Right kidney (tissue), 9 donors: ENCODE data around the gene ANGPTL2.
"Not testable (repeated sequence)": the region's sequence is repeated elsewhere in the genome, so short reads cannot be mapped to it uniquely, and the experiment has no call there.

ENCODE experiments used
- DNase-seq: peaks from one replicate; pipeline ENCODE4 v3.0.0-alpha.2; 2016
- long read RNA-seq, 8 donors: transcript quantifications; one replicate each; lab custom pipeline, GENCODE V29; 2026

The ANGPTL2 gene
- long read RNA-seq, donor 1, partial matches to known transcripts, result 0 of 2 reads
- long read RNA-seq, donor 1, other reads (novel, unspliced or antisense), result 0 of 2 reads
- long read RNA-seq, donor 2, partial matches to known transcripts, result 0 of 2 reads
- long read RNA-seq, donor 2, other reads (novel, unspliced or antisense), result 0 of 2 reads
- long read RNA-seq, donor 3, partial matches to known transcripts, result 7 of 7 reads
- long read RNA-seq, donor 3, other reads (novel, unspliced or antisense), result 0 of 7 reads
- long read RNA-seq, donor 4, partial matches to known transcripts, result 0 of 2 reads
- long read RNA-seq, donor 4, other reads (novel, unspliced or antisense), result 0 of 2 reads
- long read RNA-seq, donor 5, partial matches to known transcripts, result 0 of 1 reads
- long read RNA-seq, donor 5, other reads (novel, unspliced or antisense), result 0 of 1 reads
- long read RNA-seq, donor 6, transcript ANGPTL2-202 (5 exons, 3,707 nt), result major isoform, 6 of 6 reads
- long read RNA-seq, donor 6, partial matches to known transcripts, result 0 of 6 reads
- long read RNA-seq, donor 6, other reads (novel, unspliced or antisense), result 0 of 6 reads
- long read RNA-seq, donor 7, transcript ANGPTL2-202 (5 exons, 3,707 nt), result major isoform, 5 of 5 reads
- long read RNA-seq, donor 7, partial matches to known transcripts, result 0 of 5 reads
- long read RNA-seq, donor 7, other reads (novel, unspliced or antisense), result 0 of 5 reads
- long read RNA-seq, donor 8, partial matches to known transcripts, result 9 of 12 reads
- long read RNA-seq, donor 8, other reads (novel, unspliced or antisense), result 0 of 12 reads

- peak; percentile 88 for DNase-seq
Measured at GRCh38 chr9:127122176-127123063, at the start of gene ANGPTL2. Gene ANGPTL2, minus strand, starts transcription at chr9:127122635. Its CDS starts 13,904 bp downstream, at chr9:127108731.

- DNase-seq, result not testable (repeated sequence)
Measured at GRCh38 chr9:127171348-127171747, 48.9 kb upstream of the ANGPTL2 start.

GRCh38 chr9:127170652-127171051 lies 48.2 kb upstream of the ANGPTL2 start:
- no peak for DNase-seq

GRCh38 chr9:127170103-127170502 lies 47.7 kb upstream of the ANGPTL2 start:
- no peak for DNase-seq

GRCh38 chr9:127169575-127169883 lies 47.1 kb upstream of the ANGPTL2 start:
- DNase-seq, result no peak

GRCh38 chr9:127168756-127169574 lies 46.5 kb upstream of the ANGPTL2 start:
- no peak for DNase-seq

- DNase-seq, result no peak
Measured at GRCh38 chr9:127167560-127168326, 45.3 kb upstream of the ANGPTL2 start.

GRCh38 chr9:127166651-127167524 lies 44.5 kb upstream of the ANGPTL2 start:
- no peak for DNase-seq

- no peak for DNase-seq
Measured at GRCh38 chr9:127166111-127166510, 43.7 kb upstream of the ANGPTL2 start.

- DNase-seq, result no peak
Measured at GRCh38 chr9:127165116-127165515, 42.7 kb upstream of the ANGPTL2 start.

- no peak for DNase-seq
Measured at GRCh38 chr9:127163409-127163808, 41.0 kb upstream of the ANGPTL2 start.

GRCh38 chr9:127162864-127163365 lies 40.5 kb upstream of the ANGPTL2 start:
- DNase-seq, result no peak

GRCh38 chr9:127162046-127162863 lies 39.8 kb upstream of the ANGPTL2 start:
- DNase-seq, result no peak

GRCh38 chr9:127161081-127161624 lies 38.7 kb upstream of the ANGPTL2 start:
- no peak for DNase-seq

- DNase-seq, result no peak
Measured at GRCh38 chr9:127159949-127160610, 37.6 kb upstream of the ANGPTL2 start.

GRCh38 chr9:127159325-127159801 lies 36.9 kb upstream of the ANGPTL2 start:
- DNase-seq, result no peak

- no peak for DNase-seq
Measured at GRCh38 chr9:127158786-127159324, 36.4 kb upstream of the ANGPTL2 start.
